Measurements from ENCODE around the gene MAP3K12. TPM values are rescaled to one million over a fixed set of nuclear protein-coding genes. Genes with fewer than 3 reads are reported as not detected.
"Not testable (repeated sequence)": the region's sequence is repeated elsewhere in the genome, so short reads cannot be mapped to it uniquely, and the experiment has no call there.

Gene MAP3K12
- total RNA-seq, 2 donors from 2014 or later, result 27.9 to 36.8 TPM

- H3K27me3 ChIP-seq (replicated peaks; ENCODE audit: insufficient read depth), result no peaks in the 10 kb centered on the region
- H3K4me1 ChIP-seq (ENCODE audit: control insufficient read depth in 1 of 2, low read depth in 2 of 2), result peaks cover 15 to 16% of the 10 kb centered on the region in 2 donors
- ATAC-seq (ENCODE audit: insufficient number of reproducible peaks, low FRiP score, low read depth), result no peak
- no peak for TF ChIP-seq CTCF (IDR thresholded peaks at IDR 0.05)
- H3K36me3 ChIP-seq, result peaks cover 22% of the 10 kb centered on the region
- DNase-seq (ENCODE audit: low spot score), result no peak
- H3K9me3 ChIP-seq, result no peaks in the 10 kb centered on the region
- no peak overlapping the region for H3K4me3 ChIP-seq
- no peak overlapping the region for H3K27ac ChIP-seq
Measured at GRCh38 chr12:53443955-53444354, 55.3 kb downstream of the MAP3K12 start.

- DNase-seq (ENCODE audit: low spot score) (peak; percentile 99), ATAC-seq (ENCODE audit: insufficient number of reproducible peaks, low FRiP score, low read depth) (peak; percentile 100)
- H3K27me3 ChIP-seq (replicated peaks; ENCODE audit: insufficient read depth), result no peaks in the 10 kb centered on the region
- peaks cover 15 to 16% of the 10 kb centered on the region in 2 donors for H3K4me1 ChIP-seq (ENCODE audit: control insufficient read depth in 1 of 2, low read depth in 2 of 2)
- peak within 1 kb of the TSS; percentile 79 for H3K4me3 ChIP-seq
- H3K36me3 ChIP-seq, result peaks cover 11% of the 10 kb centered on the region
- no peak for TF ChIP-seq CTCF (IDR thresholded peaks at IDR 0.05)
- no peaks in the 10 kb centered on the region for H3K9me3 ChIP-seq
- H3K27ac ChIP-seq, result peak within 1 kb of the TSS; percentile 86 to 96
Measured at GRCh38 chr12:53441040-53441833, 58.0 kb downstream of the MAP3K12 start, which contains the start of gene PRR13. Gene PRR13 (plus strand): TSS chr12:53441734. CDS start chr12:53442715, 981 bp downstream.

- H3K9me3 ChIP-seq; H3K27ac ChIP-seq; H3K36me3 ChIP-seq; ATAC-seq (ENCODE audit: insufficient number of reproducible peaks, low FRiP score, low read depth); H3K27me3 ChIP-seq (replicated peaks; ENCODE audit: insufficient read depth); DNase-seq (ENCODE audit: low spot score); H3K4me3 ChIP-seq: not testable (repeated sequence)
- H3K4me1 ChIP-seq (ENCODE audit: control insufficient read depth in 1 of 2, low read depth in 2 of 2), result peaks cover 15 to 16% of the 10 kb centered on the region in 2 donors
Measured at GRCh38 chr12:53439582-53439981, 59.7 kb downstream of the MAP3K12 start.

- H3K27ac ChIP-seq; DNase-seq (ENCODE audit: low spot score); H3K4me1 ChIP-seq (ENCODE audit: control insufficient read depth in 1 of 2, low read depth in 2 of 2); ATAC-seq (ENCODE audit: insufficient number of reproducible peaks, low FRiP score, low read depth); H3K36me3 ChIP-seq; H3K4me3 ChIP-seq; H3K9me3 ChIP-seq; H3K27me3 ChIP-seq (replicated peaks; ENCODE audit: insufficient read depth): not testable (repeated sequence)
Measured at GRCh38 chr12:53435326-53435725, 63.9 kb downstream of the MAP3K12 start.

- ATAC-seq (ENCODE audit: insufficient number of reproducible peaks, low FRiP score, low read depth), result no peak
- Histone ChIP-seq H3K9me3 (no peaks in the 10 kb centered on the region), H3K27ac (no peak overlapping the region), H3K4me1 (ENCODE audit: control insufficient read depth in 1 of 2, low read depth in 2 of 2) (no peaks in the 10 kb centered on the region), H3K27me3 (replicated peaks; ENCODE audit: insufficient read depth) (no peaks in the 10 kb centered on the region), H3K4me3 (no peak overlapping the region), H3K36me3 (no peaks in the 10 kb centered on the region)
- TF ChIP-seq CTCF (IDR thresholded peaks at IDR 0.05), result no peak
- DNase-seq (ENCODE audit: low spot score), result no peak
Measured at GRCh38 chr12:53431187-53431586, 68.1 kb downstream of the MAP3K12 start.

GRCh38 chr12:53430116-53430515 lies 69.1 kb downstream of the MAP3K12 start:
- no peak for ATAC-seq (ENCODE audit: insufficient number of reproducible peaks, low FRiP score, low read depth)
- Histone ChIP-seq H3K36me3 (no peaks in the 10 kb centered on the region), H3K4me1 (ENCODE audit: control insufficient read depth in 1 of 2, low read depth in 2 of 2) (no peaks in the 10 kb centered on the region)

More at GRCh38 chr12:53430116-53430515, 69.1 kb downstream of the MAP3K12 start:
- H3K9me3 ChIP-seq, result no peaks in the 10 kb centered on the region
- no peak for DNase-seq (ENCODE audit: low spot score)
- no peak overlapping the region for H3K4me3 ChIP-seq
- H3K27ac ChIP-seq, result no peak overlapping the region
- no peak for TF ChIP-seq CTCF (IDR thresholded peaks at IDR 0.05)
- H3K27me3 ChIP-seq (replicated peaks; ENCODE audit: insufficient read depth), result no peaks in the 10 kb centered on the region

Other genes with a start within 250 kb of the MAP3K12 start
- gene ESPL1, start 231.2 kb downstream of the MAP3K12 start, total RNA-seq, result under 1 TPM; 0.78 to 0.95 TPM
- gene PFDN5, start 203.9 kb downstream of the MAP3K12 start, total RNA-seq, result 100 to 1,000 TPM; 305 to 445 TPM
- gene MYG1, start 199.8 kb downstream of the MAP3K12 start, total RNA-seq, result 10 to 100 TPM; 23.4 to 49.4 TPM
- 10 to 100 TPM; 43.2 to 64.2 TPM for gene AAAS, start 177.8 kb downstream of the MAP3K12 start, total RNA-seq
- not detected for gene SP7, start 163.1 kb downstream of the MAP3K12 start, total RNA-seq
- gene SP1, start 119.3 kb downstream of the MAP3K12 start, total RNA-seq, result 10 to 100 TPM; 50.9 to 65.6 TPM
- under 1 TPM in 1 of 2 donors, not detected in 1; 0.27 TPM for gene AMHR2, start 75.6 kb downstream of the MAP3K12 start, total RNA-seq
- 10 to 100 TPM; 53.6 to 86.2 TPM for gene PRR13, start 57.7 kb downstream of the MAP3K12 start, total RNA-seq
- gene PCBP2, start 47.4 kb downstream of the MAP3K12 start, total RNA-seq, result 100 to 1,000 TPM; 326 to 466 TPM
- 10 to 100 TPM; 14.2 to 27.7 TPM for gene TARBP2, start 1.8 kb upstream of the MAP3K12 start, total RNA-seq
- 1 to 10 TPM in 1 of 2 donors, not detected in 1; 9.1 TPM for gene NPFF, start 8.0 kb upstream of the MAP3K12 start, total RNA-seq
- gene ATF7, start 126.9 kb upstream of the MAP3K12 start, total RNA-seq, result 10 to 100 TPM; 24.4 to 82.1 TPM
- gene ATP5MC2, start 176.6 kb upstream of the MAP3K12 start, total RNA-seq, result 100 to 1,000 TPM; 168 to 175 TPM
- 100 to 1,000 TPM; 272 to 336 TPM for gene CALCOCO1, start 228.0 kb upstream of the MAP3K12 start, total RNA-seq

All from thoracic aorta (tissue), 2 donors.